GM18499 (cell line): ENCODE data around the gene PRKCH.

Experiments
- ATAC-seq: cut with Tn5 transposase; IDR thresholded peaks from one replicate; pipeline ENCODE4 v1.9.1; 2021; ENCODE audit warnings: moderate number of reproducible peaks; ENCODE audit not compliant: insufficient read depth, unreplicated experiment

Gene PRKCH

DNA sequence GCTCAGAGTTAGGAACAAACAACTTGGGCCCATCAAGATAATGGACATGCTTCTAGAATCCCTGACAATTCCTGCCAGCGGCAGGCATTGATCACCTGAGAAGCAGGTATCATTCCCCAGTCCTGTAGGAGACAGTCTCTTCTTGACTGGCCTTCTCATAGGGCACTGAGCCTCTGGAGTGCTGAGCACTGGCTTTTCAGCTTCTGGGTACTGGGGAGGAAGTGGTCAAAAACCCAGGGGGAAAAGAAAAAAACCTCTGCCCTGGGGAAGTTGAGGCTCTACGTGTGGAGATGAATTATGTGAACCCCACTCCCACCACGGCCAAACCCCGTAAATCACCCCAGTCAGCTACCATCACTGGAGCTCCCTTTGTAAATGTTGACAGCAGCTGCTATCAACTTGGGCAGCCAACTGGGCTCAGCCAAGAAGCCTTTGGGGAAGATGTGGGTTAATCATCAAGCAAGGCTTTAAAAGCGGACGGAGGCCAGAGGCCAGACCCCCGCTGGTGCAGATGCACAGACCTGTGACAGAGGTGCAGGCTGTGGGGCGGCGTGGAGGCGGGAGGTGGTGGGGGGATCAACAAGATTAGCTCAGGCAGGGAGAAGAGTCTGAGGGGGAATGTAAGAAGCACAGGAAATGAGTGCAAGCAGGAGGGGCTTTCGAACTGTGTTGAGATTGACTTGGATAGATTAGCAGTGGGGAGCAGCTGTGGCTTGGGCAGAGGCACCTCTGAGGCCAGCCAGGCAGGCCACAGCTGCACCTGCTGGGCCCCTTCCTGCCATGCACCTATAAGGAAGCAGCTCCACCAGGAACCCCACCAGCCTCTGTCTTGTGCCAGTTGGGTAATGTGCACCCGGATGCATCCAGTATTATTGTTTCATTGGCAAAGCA lies 268.6 kb downstream of the PRKCH start:
- no peak for ATAC-seq

DNA sequence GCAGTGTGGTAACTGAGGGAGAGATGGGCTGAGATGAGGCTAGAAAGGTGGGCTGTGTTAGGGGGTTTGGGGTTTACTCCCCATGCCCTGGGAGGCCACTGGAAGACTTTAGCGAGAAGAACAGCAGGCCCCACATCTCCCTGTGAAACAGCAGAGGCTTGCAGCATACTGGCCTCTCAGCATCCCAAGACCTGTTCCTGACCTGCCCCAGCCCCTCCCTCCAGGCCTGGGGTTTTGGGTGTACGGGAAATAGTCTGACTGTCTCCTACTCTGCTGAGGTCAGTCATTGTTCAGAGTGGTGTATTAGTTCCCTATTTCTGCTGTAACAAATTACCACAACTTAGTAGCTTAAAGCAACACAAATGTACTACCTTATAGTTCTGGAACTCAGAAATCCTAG lies 270.5 kb downstream of the PRKCH start:
- ATAC-seq, result no peak

DNA sequence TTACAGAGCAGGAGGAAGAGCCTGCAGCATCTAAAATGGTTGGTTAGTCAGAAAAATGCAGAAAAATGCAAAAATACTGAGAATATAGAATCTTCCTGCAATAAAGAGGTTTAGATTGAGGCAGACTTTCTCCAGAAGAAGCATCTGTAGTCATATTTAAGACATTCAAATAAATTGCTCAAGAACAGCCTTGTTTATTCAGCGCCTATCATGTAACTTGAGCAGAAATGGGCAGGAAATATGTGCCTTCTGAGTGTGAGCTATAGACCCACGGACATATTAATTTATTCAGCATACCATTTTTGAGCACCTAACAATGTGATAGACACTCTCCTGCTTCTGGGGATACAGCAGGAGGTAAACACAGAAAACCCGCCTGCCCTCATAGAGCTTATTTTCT lies 272.0 kb downstream of the PRKCH start:
- ATAC-seq, result no peak

DNA sequence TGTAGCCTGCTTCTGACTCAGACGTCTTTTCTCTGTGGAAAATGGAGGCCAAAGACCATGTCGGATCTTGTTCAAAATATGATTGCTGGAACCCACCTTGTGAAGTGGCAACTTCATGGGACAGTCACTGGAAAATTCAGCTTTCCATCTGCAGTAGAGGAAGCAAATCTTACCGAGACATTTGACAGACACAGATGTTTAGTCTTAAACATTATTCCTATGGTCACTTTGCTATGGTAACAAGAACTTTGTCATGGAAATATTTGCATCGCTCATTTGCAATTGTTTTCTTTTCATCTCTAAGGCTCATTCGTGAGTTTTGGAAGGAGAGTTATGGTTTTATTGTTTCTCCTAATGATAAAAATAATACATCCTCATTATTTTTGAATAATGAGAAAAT lies 275.6 kb downstream of the PRKCH start:
- ATAC-seq, result no peak

DNA sequence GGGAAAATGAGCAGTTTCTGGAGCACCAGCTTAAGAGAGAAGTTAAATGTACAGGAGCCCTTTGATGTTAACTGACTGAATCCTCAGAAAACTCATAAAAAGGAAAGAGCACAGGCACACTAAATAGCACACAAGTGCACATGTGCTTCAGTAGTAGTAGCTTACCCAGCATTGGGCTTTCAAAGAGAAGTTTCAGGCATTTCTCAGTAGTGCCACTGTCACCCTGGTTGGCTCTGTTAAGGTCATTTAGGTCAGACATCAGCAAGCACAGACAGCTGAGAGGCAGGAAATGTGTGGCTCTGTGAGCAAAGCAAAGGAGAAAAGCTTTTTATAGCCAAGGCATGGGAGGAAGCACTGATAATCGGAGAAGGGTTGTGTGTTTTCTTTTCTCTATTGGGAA lies 277.6 kb downstream of the PRKCH start:
- no peak for ATAC-seq

DNA sequence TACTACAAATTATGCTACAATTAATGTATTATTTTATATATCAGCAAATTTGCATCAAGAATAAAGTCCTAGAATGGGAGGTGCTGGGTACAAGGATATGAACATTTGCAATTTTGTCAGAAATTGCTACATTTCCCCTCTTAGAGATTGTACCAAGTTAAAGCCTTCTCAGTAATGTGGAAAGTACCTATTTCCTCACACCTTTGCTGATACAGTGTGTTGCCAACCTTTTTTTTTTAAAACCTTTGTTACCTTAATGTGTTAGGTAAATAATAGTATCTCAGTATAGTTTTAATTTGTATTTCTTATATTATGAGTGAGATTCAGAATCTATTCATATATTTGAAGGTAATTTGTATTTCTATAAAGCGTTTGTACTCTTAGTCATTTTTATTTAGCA lies 278.6 kb downstream of the PRKCH start:
- no peak for ATAC-seq
